IPS-15b (cell line): ENCODE measurements around the gene BOD1L2.

ENCODE experiments used
- H3K27me3 ChIP-seq: one replicate; pipeline ENCODE4 v1.6.1; 2013; ENCODE audit warnings: low read length; ENCODE audit not compliant: control insufficient read depth, insufficient read depth
- H3K36me3 ChIP-seq: one replicate; pipeline ENCODE4 v1.6.1; 2013; ENCODE audit warnings: low read length; ENCODE audit not compliant: control insufficient read depth, insufficient read depth
- H3K4me1 ChIP-seq: one replicate; pipeline ENCODE4 v1.6.1; 2013; ENCODE audit warnings: mild to moderate bottlenecking, low read length; ENCODE audit not compliant: control insufficient read depth, insufficient read depth
- H3K4me3 ChIP-seq: one replicate; pipeline ENCODE4 v1.5.1; 2013; ENCODE audit warnings: low read depth, low read length
- H3K9ac ChIP-seq: one replicate; pipeline ENCODE4 v1.6.1; 2013; ENCODE audit warnings: low read depth, mild to moderate bottlenecking, low read length
- H3K9me3 ChIP-seq: one replicate; pipeline ENCODE4 v1.6.1; 2013; ENCODE audit warnings: mild to moderate bottlenecking, low read length; ENCODE audit not compliant: control insufficient read depth, insufficient read depth

Gene BOD1L2

GRCh38 chr18:57146956-57147636 is at the start of gene BOD1L2:
TSS of gene BOD1L2 (plus strand) at chr18:57147087. CDS start at chr18:57147313, 226 bp downstream.
- no peak within 1 kb of the TSS for H3K4me3 ChIP-seq
- H3K36me3 ChIP-seq: no peaks in the 10 kb centered on the region
- H3K27me3 ChIP-seq: peaks cover 7% of the 10 kb centered on the region
- peaks cover 16% of the 10 kb centered on the region for H3K4me1 ChIP-seq
- H3K9me3 ChIP-seq: no peaks in the 10 kb centered on the region
- H3K9ac ChIP-seq: no peak within 1 kb of the TSS

GRCh38 chr18:57107140-57107832 is 39.6 kb upstream of the BOD1L2 start:
- H3K9ac ChIP-seq: no peak overlapping the region
- no peaks in the 10 kb centered on the region for H3K4me1 ChIP-seq
- no peak overlapping the region for H3K4me3 ChIP-seq
- no peaks in the 10 kb centered on the region for H3K36me3 ChIP-seq
- no peaks in the 10 kb centered on the region for H3K27me3 ChIP-seq
- no peaks in the 10 kb centered on the region for H3K9me3 ChIP-seq

- Histone ChIP-seq H3K4me1 (no peaks in the 10 kb centered on the region), H3K27me3 (no peaks in the 10 kb centered on the region), H3K9me3 (no peaks in the 10 kb centered on the region), H3K9ac (no peak overlapping the region), H3K4me3 (no peak overlapping the region), H3K36me3 (no peaks in the 10 kb centered on the region)
Measured at GRCh38 chr18:57110290-57110689, 36.6 kb upstream of the BOD1L2 start.

GRCh38 chr18:57113799-57114420 is 33.0 kb upstream of the BOD1L2 start:
- Histone ChIP-seq H3K9ac (no peak overlapping the region), H3K4me1 (no peaks in the 10 kb centered on the region)

GRCh38 chr18:57116598-57117132 is 30.2 kb upstream of the BOD1L2 start:
- no peak overlapping the region for H3K9ac ChIP-seq
- H3K4me3 ChIP-seq: no peak overlapping the region
- peaks cover 3% of the 10 kb centered on the region for H3K4me1 ChIP-seq
- no peaks in the 10 kb centered on the region for H3K9me3 ChIP-seq
- H3K36me3 ChIP-seq: no peaks in the 10 kb centered on the region
- H3K27me3 ChIP-seq: no peaks in the 10 kb centered on the region

More at GRCh38 chr18:57113799-57114420, 33.0 kb upstream of the BOD1L2 start:
- H3K27me3 ChIP-seq: no peaks in the 10 kb centered on the region
- H3K36me3 ChIP-seq: no peaks in the 10 kb centered on the region
- H3K9me3 ChIP-seq: no peaks in the 10 kb centered on the region
- no peak overlapping the region for H3K4me3 ChIP-seq

GRCh38 chr18:57121542-57122112 is 25.3 kb upstream of the BOD1L2 start:
- H3K27me3 ChIP-seq: no peaks in the 10 kb centered on the region
- peaks cover 15% of the 10 kb centered on the region for H3K4me1 ChIP-seq
- H3K9ac ChIP-seq: peak overlapping the region; percentile 70
- H3K4me3 ChIP-seq: peak overlapping the region; percentile 50
- H3K36me3 ChIP-seq: no peaks in the 10 kb centered on the region
- no peaks in the 10 kb centered on the region for H3K9me3 ChIP-seq

- no peaks in the 10 kb centered on the region for H3K27me3 ChIP-seq
- H3K4me1 ChIP-seq: peaks cover 15% of the 10 kb centered on the region
- no peak overlapping the region for H3K4me3 ChIP-seq
- no peaks in the 10 kb centered on the region for H3K9me3 ChIP-seq
- H3K36me3 ChIP-seq: no peaks in the 10 kb centered on the region
- no peak overlapping the region for H3K9ac ChIP-seq
Measured at GRCh38 chr18:57122936-57123510, 23.9 kb upstream of the BOD1L2 start.

- no peaks in the 10 kb centered on the region for H3K27me3 ChIP-seq
Measured at GRCh38 chr18:57125627-57126026, 21.3 kb upstream of the BOD1L2 start.

GRCh38 chr18:57128220-57128932 is 18.5 kb upstream of the BOD1L2 start:
- no peaks in the 10 kb centered on the region for H3K36me3 ChIP-seq
- H3K9ac ChIP-seq: no peak overlapping the region
- H3K4me1 ChIP-seq: peaks cover 3% of the 10 kb centered on the region
- no peaks in the 10 kb centered on the region for H3K27me3 ChIP-seq
- no peak overlapping the region for H3K4me3 ChIP-seq
- no peaks in the 10 kb centered on the region for H3K9me3 ChIP-seq

More at GRCh38 chr18:57125627-57126026, 21.3 kb upstream of the BOD1L2 start:
- Histone ChIP-seq H3K36me3 (no peaks in the 10 kb centered on the region), H3K4me1 (peaks cover 15% of the 10 kb centered on the region), H3K4me3 (no peak overlapping the region), H3K9me3 (no peaks in the 10 kb centered on the region), H3K9ac (no peak overlapping the region)

GRCh38 chr18:57131101-57131500 is 15.8 kb upstream of the BOD1L2 start:
- no peaks in the 10 kb centered on the region for H3K9me3 ChIP-seq
- H3K9ac ChIP-seq: no peak overlapping the region
- no peak overlapping the region for H3K4me3 ChIP-seq
- no peaks in the 10 kb centered on the region for H3K27me3 ChIP-seq
- no peaks in the 10 kb centered on the region for H3K36me3 ChIP-seq
- no peaks in the 10 kb centered on the region for H3K4me1 ChIP-seq

- Histone ChIP-seq H3K4me3 (no peak overlapping the region), H3K36me3 (no peaks in the 10 kb centered on the region), H3K4me1 (no peaks in the 10 kb centered on the region), H3K9ac (no peak overlapping the region), H3K9me3 (no peaks in the 10 kb centered on the region), H3K27me3 (no peaks in the 10 kb centered on the region)
Measured at GRCh38 chr18:57131782-57132181, 15.1 kb upstream of the BOD1L2 start.
